LNCAP (cell line): ENCODE measurements around the gene LCN1.

Experiments
- CTCF ChIP-seq: fragments of 450-650 bp; IDR thresholded peaks from 2 replicates; pipeline ENCODE4 v1.5.1; 2017; ENCODE audit warnings: mild to moderate bottlenecking

The LCN1 gene

GRCh38 chr9:135486267-135487065 is 34.8 kb upstream of the LCN1 start:
- TF ChIP-seq CTCF: no peak

GRCh38 chr9:135487281-135488012 is 33.8 kb upstream of the LCN1 start:
- no peak for TF ChIP-seq CTCF

- TF ChIP-seq CTCF: no peak
Observed at GRCh38 chr9:135488013-135488330, 33.3 kb upstream of the LCN1 start.

- no peak for TF ChIP-seq CTCF
Observed at GRCh38 chr9:135488527-135488926, 32.7 kb upstream of the LCN1 start.

- no peak for TF ChIP-seq CTCF
Observed at GRCh38 chr9:135489188-135489906, 31.9 kb upstream of the LCN1 start.

- TF ChIP-seq CTCF: no peak
Observed at GRCh38 chr9:135490166-135490870, 30.9 kb upstream of the LCN1 start.

- TF ChIP-seq CTCF: no peak
Observed at GRCh38 chr9:135490980-135491464, 30.2 kb upstream of the LCN1 start.
